IMR-90 (cell line): ENCODE measurements around the gene SLC34A3. TPM values are rescaled to one million over a fixed set of nuclear protein-coding genes. Genes with fewer than 3 reads are reported as not detected.

ENCODE experiments used
- ATAC-seq: fragments of 200-7000 bp; cut with Tn5 transposase; 2 replicates; pipeline ENCODE4 v1.9.1; 2020; ENCODE audit warnings: low read depth, mild to moderate bottlenecking, moderate library complexity
- BruUV-seq: library from RNA; stranded (reverse); fragments of 400-500 nt; replicated peaks from 2 replicates; lab custom pipeline; 2021; lab: Mats Ljungman, UMichigan
- CTCF ChIA-PET: fragments of 300-600 bp; formaldehyde crosslinking; extraction: SDS; loops from one replicate; lab custom pipeline; 2021; ENCODE audit warnings: antibody characterized with exemption; lab: Yijun Ruan, JAX
- POLR2A ChIA-PET: fragments of 300-600 bp; sonication (Branson Sonifier 250); formaldehyde crosslinking; loops from one replicate; lab custom pipeline; 2022; ENCODE audit warnings: antibody characterized with exemption; ENCODE audit not compliant: unreplicated experiment; lab: Charles Lee
- DNase-seq: peaks from one replicate; pipeline ENCODE4 v3.0.0; 2013
- H2AFZ ChIP-seq: replicated peaks from 2 replicates; pipeline ENCODE3; 2013; ENCODE audit warnings: low read length, mild to moderate bottlenecking; ENCODE audit not compliant: poor library complexity
- H2AK5ac ChIP-seq: 2 replicates; pipeline ENCODE4 v1.6.1; 2013; ENCODE audit warnings: low read depth, low read length, inconsistent platforms
- H2AK9ac ChIP-seq: replicated peaks from 2 replicates; pipeline ENCODE3; 2013; ENCODE audit warnings: mild to moderate bottlenecking, low read depth, low read length, moderate library complexity; ENCODE audit not compliant: poor library complexity
- H2BK120ac ChIP-seq: 2 replicates; pipeline ENCODE4 v1.6.1; 2013; ENCODE audit warnings: low read depth, low read length, inconsistent platforms
- H2BK15ac ChIP-seq: 3 replicates; pipeline ENCODE4 v1.6.1; 2013; ENCODE audit warnings: low read depth, low read length, inconsistent platforms
- H2BK20ac ChIP-seq: 2 replicates; pipeline ENCODE4 v1.6.1; 2013; ENCODE audit warnings: low read depth, mild to moderate bottlenecking, inconsistent platforms, low read length, moderate library complexity
- H2BK5ac ChIP-seq: 2 replicates; pipeline ENCODE4 v1.6.1; 2013; ENCODE audit warnings: mild to moderate bottlenecking, low read depth, low read length, inconsistent platforms; ENCODE audit not compliant: poor library complexity, severe bottlenecking
- H3K14ac ChIP-seq: replicated peaks from 2 replicates; pipeline ENCODE4 v1.6.1; 2013; ENCODE audit warnings: low read depth, low read length, inconsistent platforms
- H3K18ac ChIP-seq: 2 replicates; pipeline ENCODE4 v1.6.1; 2013; ENCODE audit warnings: low read depth, low read length, control low read depth
- H3K23ac ChIP-seq: 2 replicates; pipeline ENCODE4 v1.6.1; 2013; ENCODE audit warnings: low read depth, low read length, inconsistent platforms
- H3K27ac ChIP-seq: 2 replicates; pipeline ENCODE4 v1.5.1; 2013; ENCODE audit warnings: mild to moderate bottlenecking, control low read depth, low read length; ENCODE audit not compliant: insufficient read depth
- H3K27me3 ChIP-seq: 2 replicates; pipeline ENCODE4 v1.6.1; 2013; ENCODE audit warnings: low read length; ENCODE audit not compliant: control insufficient read depth, insufficient read depth
- H3K36me3 ChIP-seq: 2 replicates; pipeline ENCODE4 v1.6.1; 2013; ENCODE audit warnings: low read length, mixed read lengths; ENCODE audit not compliant: control insufficient read depth, insufficient read depth
- H3K4ac ChIP-seq: 2 replicates; pipeline ENCODE4 v1.6.1; 2013; ENCODE audit warnings: low read depth, low read length, inconsistent platforms
- H3K4me1 ChIP-seq: 2 replicates; pipeline ENCODE4 v1.6.1; 2013; ENCODE audit warnings: low read length, mixed read lengths; ENCODE audit not compliant: control insufficient read depth, insufficient read depth
- H3K4me2 ChIP-seq: 2 replicates; pipeline ENCODE4 v1.6.1; 2013; ENCODE audit warnings: low read depth, mild to moderate bottlenecking, control low read depth, low read length, moderate library complexity
- H3K4me3 ChIP-seq: 2 replicates; pipeline ENCODE4 v1.5.1; 2013; ENCODE audit warnings: low read depth, mild to moderate bottlenecking, control low read depth, low read length, moderate library complexity; ENCODE audit not compliant: insufficient read depth
- H3K56ac ChIP-seq: 2 replicates; pipeline ENCODE4 v1.6.1; 2013; ENCODE audit warnings: low read length, inconsistent platforms; ENCODE audit not compliant: insufficient read depth; ENCODE audit errors: extremely low read depth
- H3K79me1 ChIP-seq, 2 experiments: 2 replicates each; pipeline ENCODE4 v1.6.1; 2013; ENCODE audit warnings: low read length in 2 of 2, inconsistent platforms in 1 of 2, low read depth in 1 of 2
- H3K9ac ChIP-seq: 2 replicates; pipeline ENCODE4 v1.6.1; 2013; ENCODE audit warnings: low read depth, low read length, control low read depth
- H3K9me1 ChIP-seq: 2 replicates; pipeline ENCODE4 v1.6.1; 2013; ENCODE audit warnings: low read length, inconsistent platforms; ENCODE audit not compliant: insufficient read depth
- H3K9me3 ChIP-seq: 2 replicates; pipeline ENCODE4 v1.6.1; 2013; ENCODE audit warnings: low read length; ENCODE audit not compliant: control insufficient read depth, insufficient read depth
- H4K20me1 ChIP-seq: 2 replicates; pipeline ENCODE4 v1.6.1; 2013; ENCODE audit warnings: low read length, inconsistent platforms; ENCODE audit not compliant: insufficient read depth
- H4K5ac ChIP-seq: 2 replicates; pipeline ENCODE4 v1.6.1; 2013; ENCODE audit warnings: mild to moderate bottlenecking, low read depth, low read length, control low read depth
- H4K8ac ChIP-seq, 2 experiments: 2 replicates each; pipeline ENCODE4 v1.6.1; 2013; ENCODE audit warnings: low read depth in 2 of 2, low read length in 2 of 2, control low read depth in 1 of 2, inconsistent platforms in 1 of 2
- H4K91ac ChIP-seq: 2 replicates; pipeline ENCODE4 v1.6.1; 2013; ENCODE audit warnings: low read depth, low read length, inconsistent platforms; ENCODE audit not compliant: insufficient read depth
- BHLHE40 ChIP-seq: fragments of 150-350 bp; IDR thresholded peaks from 2 replicates; pipeline ENCODE4 v1.6.1; 2016; ENCODE audit warnings: mild to moderate bottlenecking, low read depth, low read length
- CEBPB ChIP-seq: IDR thresholded peaks from 2 replicates; pipeline ENCODE4 v1.6.1; 2012; ENCODE audit warnings: low read depth, low read length, improper control_type of control experiment
- CHD1 ChIP-seq: IDR thresholded peaks from 2 replicates; pipeline ENCODE4 v1.6.1; 2012; ENCODE audit warnings: low read depth, low read length, improper control_type of control experiment
- FOS ChIP-seq: fragments of 150-350 bp; IDR thresholded peaks from 2 replicates; pipeline ENCODE4 v1.6.1; 2016; ENCODE audit warnings: low read depth, low read length
- MAFK ChIP-seq: IDR thresholded peaks from 2 replicates; pipeline ENCODE4 v1.6.1; 2012; ENCODE audit warnings: low read depth, low read length, improper control_type of control experiment
- MAZ ChIP-seq: IDR thresholded peaks from 2 replicates; pipeline ENCODE4 v1.6.1; 2012; ENCODE audit warnings: low read depth, mild to moderate bottlenecking, low read length, improper control_type of control experiment, moderate library complexity, borderline replicate concordance
- MXI1 ChIP-seq: IDR thresholded peaks from 2 replicates; pipeline ENCODE4 v1.6.1; 2012; ENCODE audit warnings: low read depth, mild to moderate bottlenecking, low read length, moderate library complexity, borderline replicate concordance
- NFE2L2 ChIP-seq: fragments of 150-350 bp; IDR thresholded peaks from 2 replicates; pipeline ENCODE4 v1.6.1; 2016; ENCODE audit warnings: low read depth, mild to moderate bottlenecking, low read length
- POLR2A ChIP-seq: IDR thresholded peaks from 2 replicates; pipeline ENCODE4 v1.6.1; 2012; ENCODE audit warnings: mild to moderate bottlenecking, low read depth, low read length
- RAD21 ChIP-seq: IDR thresholded peaks from 2 replicates; pipeline ENCODE4 v1.6.1; 2012; ENCODE audit warnings: low read length, improper control_type of control experiment
- RCOR1 ChIP-seq: IDR thresholded peaks from 2 replicates; pipeline ENCODE4 v1.6.1; 2012; ENCODE audit warnings: mild to moderate bottlenecking, low read length, improper control_type of control experiment; ENCODE audit not compliant: insufficient replicate concordance
- RFX5 ChIP-seq: IDR thresholded peaks from 2 replicates; pipeline ENCODE4 v1.8.0; 2012; ENCODE audit warnings: low read depth, mild to moderate bottlenecking, low read length, moderate library complexity
- SMC3 ChIP-seq: fragments of 150-350 bp; IDR thresholded peaks from 2 replicates; pipeline ENCODE4 v1.6.1; 2016; ENCODE audit warnings: low read depth, mild to moderate bottlenecking, antibody characterized with exemption, low read length, moderate library complexity
- WGBS, 2 experiments: methylation state at CpG; one replicate each; pipeline versions ENCODE4 v1.1.5 to v1.1.7; 2013; ENCODE audit warnings: missing lambda C conversion rate in 2 of 2; ENCODE audit not compliant: insufficient read length in 1 of 2; ENCODE audit errors: extremely low coverage in 2 of 2; 5-methylcytosine and 5-hydroxymethylcytosine counted together
- dilution Hi-C: fragments of 300-500 bp; cut with HindIII; formaldehyde crosslinking; loops from one replicate; pipeline ENCODE4 v1.14.3; 2018; ENCODE audit warnings: low sequenced_read_pairs; ENCODE audit not compliant: unreplicated experiment
- in situ Hi-C: fragments of 300-500 bp; cut with MboI; formaldehyde crosslinking; loops from 3 replicates; pipeline ENCODE4 v1.14.3; 2019; ENCODE audit warnings: low sequenced_read_pairs, inconsistent platforms, mixed read lengths
- intact Hi-C: fragments of 100-400 bp; cut with micrococcal nuclease; formaldehyde crosslinking; loops from 2 replicates; pipeline ENCODE4 v1.10.0; 2022
- polyA plus RNA-seq, 3 experiments: library from polyadenylated mRNA; depleted of rRNA; stranded (reverse); fragments of >200 nt; gene quantifications; 2 replicates each; pipeline ENCODE4 v1.2.3, GENCODE V29; 2012; ENCODE audit warnings: low replicate concordance in 1 of 3
- total RNA-seq: library from RNA; depleted of rRNA; stranded (reverse); fragments of >200 nt; gene quantifications from 2 replicates; pipeline ENCODE4 v1.2.3, GENCODE V29; 2012
- TF ChIP-seq, protein P1 (sequence below): conservative IDR thresholded peaks from 2 replicates; pipeline ENCODE4 v1.5.1; 2012; ENCODE audit warnings: mild to moderate bottlenecking, low read depth, low read length, improper control_type of control experiment
- TF ChIP-seq, protein P2 (sequence below): fragments of 150-350 bp; IDR thresholded peaks from 2 replicates; pipeline ENCODE4 v1.6.1; 2017; ENCODE audit warnings: mild to moderate bottlenecking, antibody characterized with exemption, low read length, low read depth

SLC34A3 gene
- total and polyA plus RNA-seq, 2 of the 4 experiments (the other 2 are of a cell fraction), result not detected

GRCh38 chr9:137245450-137246421 lies 15.0 kb downstream of the SLC34A3 start:
- ChIA-PET CTCF (no interaction called here), POLR2A (interaction anchor here (1.9 kb wide), 1 partner anchor 9 kb away, joined by 9 read pairs; the partner anchor contains the start of gene NELFB)
- H3K9ac ChIP-seq, result no peak overlapping the region
- WGBS, 2 experiments, result 94% methylated on average over 12 of the region's 25 CpGs; no CpG with 5 or more reads in 1 of the 2 experiments
- peaks cover 19% of the 10 kb centered on the region for H3K36me3 ChIP-seq
- no peak for ATAC-seq
- H3K56ac ChIP-seq, result no peak overlapping the region
- intact Hi-C loops (no loop called here), dilution Hi-C loops (no loop called here), in situ Hi-C loops (no loop called here)
- H2AK9ac ChIP-seq, result no peak overlapping the region
- H3K4ac ChIP-seq, result no peak overlapping the region
- no peak overlapping the region for H3K4me2 ChIP-seq
- H2BK15ac ChIP-seq, result no peak overlapping the region
- H3K9me3 ChIP-seq, result no peaks in the 10 kb centered on the region
- no peak overlapping the region for H2BK5ac ChIP-seq
- no peaks in the 10 kb centered on the region for H3K27me3 ChIP-seq
- no peak overlapping the region for H3K23ac ChIP-seq
- no peak overlapping the region for H2BK120ac ChIP-seq
- peaks cover 3 to 28% of the 10 kb centered on the region in 2 experiments; a peak in 3 of 4 replicates for H3K79me1 ChIP-seq
- peaks cover 33% of the 10 kb centered on the region for H4K20me1 ChIP-seq
- no peak overlapping the region for H3K14ac ChIP-seq
- DNase-seq, result no peak
- H3K18ac ChIP-seq, result no peak overlapping the region
- H4K8ac ChIP-seq, result no peak overlapping the region
- H2AFZ ChIP-seq, result no peak overlapping the region
- no peak overlapping the region for H3K4me3 ChIP-seq
- H3K9me1 ChIP-seq, result peaks cover 4% of the 10 kb centered on the region
- no TSS peak for BruUV-seq
- peaks cover 7% of the 10 kb centered on the region; the same call in 1 of the 2 replicates for H3K4me1 ChIP-seq
- H4K5ac ChIP-seq, result no peak overlapping the region
- no peak overlapping the region for H2AK5ac ChIP-seq
- H4K91ac ChIP-seq, result no peak overlapping the region
- no peak overlapping the region for H3K27ac ChIP-seq
- H2BK20ac ChIP-seq, result no peak overlapping the region
- TF ChIP-seq NFE2L2 (no peak), RAD21 (no peak), SMC3 (no peak), MAZ (no peak), RFX5 (no peak), MAFK (no peak), FOS (no peak), MXI1 (no peak), CEBPB (no peak), RCOR1 (no peak), CHD1 (no peak), BHLHE40 (no peak), POLR2A (no peak)
- TF ChIP-seq, protein P1, sequence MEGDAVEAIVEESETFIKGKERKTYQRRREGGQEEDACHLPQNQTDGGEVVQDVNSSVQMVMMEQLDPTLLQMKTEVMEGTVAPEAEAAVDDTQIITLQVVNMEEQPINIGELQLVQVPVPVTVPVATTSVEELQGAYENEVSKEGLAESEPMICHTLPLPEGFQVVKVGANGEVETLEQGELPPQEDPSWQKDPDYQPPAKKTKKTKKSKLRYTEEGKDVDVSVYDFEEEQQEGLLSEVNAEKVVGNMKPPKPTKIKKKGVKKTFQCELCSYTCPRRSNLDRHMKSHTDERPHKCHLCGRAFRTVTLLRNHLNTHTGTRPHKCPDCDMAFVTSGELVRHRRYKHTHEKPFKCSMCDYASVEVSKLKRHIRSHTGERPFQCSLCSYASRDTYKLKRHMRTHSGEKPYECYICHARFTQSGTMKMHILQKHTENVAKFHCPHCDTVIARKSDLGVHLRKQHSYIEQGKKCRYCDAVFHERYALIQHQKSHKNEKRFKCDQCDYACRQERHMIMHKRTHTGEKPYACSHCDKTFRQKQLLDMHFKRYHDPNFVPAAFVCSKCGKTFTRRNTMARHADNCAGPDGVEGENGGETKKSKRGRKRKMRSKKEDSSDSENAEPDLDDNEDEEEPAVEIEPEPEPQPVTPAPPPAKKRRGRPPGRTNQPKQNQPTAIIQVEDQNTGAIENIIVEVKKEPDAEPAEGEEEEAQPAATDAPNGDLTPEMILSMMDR, result no peak
- TF ChIP-seq, protein P2, sequence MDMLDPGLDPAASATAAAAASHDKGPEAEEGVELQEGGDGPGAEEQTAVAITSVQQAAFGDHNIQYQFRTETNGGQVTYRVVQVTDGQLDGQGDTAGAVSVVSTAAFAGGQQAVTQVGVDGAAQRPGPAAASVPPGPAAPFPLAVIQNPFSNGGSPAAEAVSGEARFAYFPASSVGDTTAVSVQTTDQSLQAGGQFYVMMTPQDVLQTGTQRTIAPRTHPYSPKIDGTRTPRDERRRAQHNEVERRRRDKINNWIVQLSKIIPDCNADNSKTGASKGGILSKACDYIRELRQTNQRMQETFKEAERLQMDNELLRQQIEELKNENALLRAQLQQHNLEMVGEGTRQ, result no peak
